ENCODE results near the gene PNMA8C.

DNA sequence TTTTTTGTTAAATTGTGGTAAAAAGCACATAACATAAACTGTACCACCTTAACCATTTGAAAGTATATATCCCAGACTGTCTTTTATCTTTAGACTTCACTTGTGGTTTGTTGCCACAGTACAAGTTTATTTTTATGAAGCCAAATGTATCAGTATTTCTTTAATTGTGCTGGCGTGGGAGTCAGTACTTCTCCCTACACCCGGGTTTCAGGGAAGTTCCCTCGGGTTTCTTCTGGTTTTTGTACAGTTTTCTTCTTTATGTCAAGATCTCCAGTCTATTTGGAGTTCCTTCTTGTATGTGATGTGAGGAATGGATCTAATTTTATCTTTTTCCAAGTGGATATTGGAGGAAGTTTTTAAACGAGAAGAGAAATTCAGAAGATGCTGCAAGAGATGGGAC is 35.9 kb downstream of the PNMA8C start:
- TF ChIP-seq, protein P1, sequence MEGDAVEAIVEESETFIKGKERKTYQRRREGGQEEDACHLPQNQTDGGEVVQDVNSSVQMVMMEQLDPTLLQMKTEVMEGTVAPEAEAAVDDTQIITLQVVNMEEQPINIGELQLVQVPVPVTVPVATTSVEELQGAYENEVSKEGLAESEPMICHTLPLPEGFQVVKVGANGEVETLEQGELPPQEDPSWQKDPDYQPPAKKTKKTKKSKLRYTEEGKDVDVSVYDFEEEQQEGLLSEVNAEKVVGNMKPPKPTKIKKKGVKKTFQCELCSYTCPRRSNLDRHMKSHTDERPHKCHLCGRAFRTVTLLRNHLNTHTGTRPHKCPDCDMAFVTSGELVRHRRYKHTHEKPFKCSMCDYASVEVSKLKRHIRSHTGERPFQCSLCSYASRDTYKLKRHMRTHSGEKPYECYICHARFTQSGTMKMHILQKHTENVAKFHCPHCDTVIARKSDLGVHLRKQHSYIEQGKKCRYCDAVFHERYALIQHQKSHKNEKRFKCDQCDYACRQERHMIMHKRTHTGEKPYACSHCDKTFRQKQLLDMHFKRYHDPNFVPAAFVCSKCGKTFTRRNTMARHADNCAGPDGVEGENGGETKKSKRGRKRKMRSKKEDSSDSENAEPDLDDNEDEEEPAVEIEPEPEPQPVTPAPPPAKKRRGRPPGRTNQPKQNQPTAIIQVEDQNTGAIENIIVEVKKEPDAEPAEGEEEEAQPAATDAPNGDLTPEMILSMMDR (conservative IDR thresholded peaks at IDR 0.05), result no peak
- no peak for TF ChIP-seq ZFX (IDR thresholded peaks at IDR 0.05)
